ENCODE results near the gene RLIM.
A peak's percentile ranks its signal among the peaks of the same experiment; 100 is the strongest.

RLIM gene

DNA sequence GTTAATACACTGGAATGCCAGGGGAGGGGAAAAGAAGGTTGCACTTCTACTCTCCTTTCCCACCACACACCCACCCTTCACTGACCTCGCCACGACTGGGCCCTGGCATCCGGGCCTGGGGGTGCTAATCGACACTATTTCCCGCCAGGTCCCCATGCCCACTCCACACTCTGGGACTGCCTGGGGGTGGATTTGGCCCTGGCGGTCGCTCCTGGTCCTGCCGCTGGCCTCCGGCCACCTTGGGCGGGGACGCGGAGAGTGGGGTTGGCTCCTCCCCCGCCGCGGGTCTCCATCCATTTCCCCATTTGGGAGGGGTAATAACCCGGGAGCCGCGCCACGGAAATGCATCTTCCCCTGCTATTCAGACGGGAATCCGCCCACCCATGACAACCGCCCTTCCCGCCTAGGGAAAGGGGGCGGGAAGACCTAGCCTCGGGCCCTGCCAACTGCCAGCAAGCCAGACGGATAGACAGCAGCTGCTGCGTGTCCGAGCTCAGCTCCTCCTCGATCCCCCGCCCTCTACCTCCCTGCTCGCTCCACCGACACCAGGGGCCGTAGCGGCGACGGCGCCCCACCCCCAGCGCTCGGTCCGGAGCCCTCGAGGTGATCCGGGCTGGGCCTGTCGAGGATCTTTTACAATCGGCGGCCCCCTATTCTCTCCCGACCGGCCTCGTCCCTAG is 78.1 kb downstream of the RLIM start:
- peak; percentile 35 for DNase-seq

DNA sequence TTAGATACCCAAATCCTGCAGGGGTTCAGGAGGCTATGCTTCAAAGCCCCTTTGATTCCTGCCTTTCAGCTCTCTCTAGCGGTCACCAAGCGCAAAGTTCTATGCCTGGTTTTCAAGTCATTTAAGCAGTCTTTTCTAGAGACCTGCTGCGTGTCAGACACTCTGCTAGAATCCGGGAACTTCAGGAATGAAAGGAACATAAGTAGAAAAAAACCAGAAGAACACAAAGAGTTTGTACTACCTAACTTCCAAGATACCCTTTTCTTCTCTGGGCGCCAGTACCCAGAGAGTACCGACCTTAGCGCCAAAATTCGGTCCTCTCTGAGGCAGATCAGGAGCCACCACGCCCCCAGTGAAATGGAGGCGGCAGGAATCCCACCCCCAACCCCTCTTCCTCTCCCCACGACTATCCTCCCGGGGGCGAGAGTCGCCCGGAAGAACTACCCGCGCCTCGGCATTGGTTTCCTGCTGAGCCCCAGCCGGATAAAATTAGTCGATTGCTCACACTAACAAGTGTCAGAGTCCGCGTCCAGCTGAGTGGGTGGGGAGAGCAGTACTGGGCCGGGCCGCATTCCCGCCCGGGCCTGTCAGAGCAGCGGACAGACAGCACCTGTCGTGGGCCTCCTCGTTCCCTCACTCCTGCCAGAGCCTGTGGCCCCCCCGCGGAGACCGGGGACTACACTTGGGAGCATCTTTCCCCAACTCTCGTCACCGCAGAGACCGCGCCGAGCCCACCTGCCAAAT is 78.8 kb downstream of the RLIM start:
- DNase-seq, result peak; percentile 32

Data from CD4-positive, alpha-beta T cell treated with Interleukin-10 for 1 hour (primary cell).